CD14-positive monocyte (primary cell): ENCODE measurements around the gene STXBP6. TPM values are rescaled to one million over a fixed set of nuclear protein-coding genes. Genes with fewer than 3 reads are reported as not detected.

Experiments
- DNase-seq, 3 donors: peaks; one replicate each; pipeline ENCODE4 v3.0.0-alpha.2; 2011 to 2022
- H2AFZ ChIP-seq: 2 replicates; pipeline ENCODE4 v1.6.0; 2012; ENCODE audit warnings: mild to moderate bottlenecking, low read depth, low read length, inconsistent platforms; ENCODE audit not compliant: insufficient read depth, poor library complexity, severe bottlenecking
- H3K27ac ChIP-seq, 2 donors: 1 replicate in 1 of 2; 2 replicates in 1 of 2; pipeline ENCODE4 v1.5.1; 2012 to 2013; ENCODE audit warnings: low read length in 2 of 2, control low read depth in 1 of 2, inconsistent platforms in 1 of 2, low read depth in 1 of 2, mild to moderate bottlenecking in 1 of 2
- H3K27me3 ChIP-seq, 2 donors: one replicate each; pipeline versions ENCODE4 v1.6.0 to v1.6.1; 2011 to 2013; ENCODE audit warnings: low read length in 2 of 2; ENCODE audit not compliant: control insufficient read depth in 2 of 2, insufficient read depth in 2 of 2
- H3K36me3 ChIP-seq, 2 donors: replicated peaks in 1 of 2; 1 replicate in 1 of 2; 2 replicates in 1 of 2; pipeline versions ENCODE4 v1.5.1 to v1.6.1; 2012 to 2013; ENCODE audit warnings: low read length in 2 of 2, control low read depth in 1 of 2, inconsistent platforms in 1 of 2, mild to moderate bottlenecking in 1 of 2; ENCODE audit not compliant: insufficient read depth in 2 of 2, control insufficient read depth in 1 of 2
- H3K4me1 ChIP-seq, 2 donors: 1 replicate in 1 of 2; 2 replicates in 1 of 2; pipeline versions ENCODE4 v1.5.1 to v1.6.1; 2012 to 2013; ENCODE audit warnings: low read length in 2 of 2, control low read depth in 1 of 2, inconsistent platforms in 1 of 2, mild to moderate bottlenecking in 1 of 2, moderate library complexity in 1 of 2; ENCODE audit not compliant: insufficient read depth in 2 of 2, control insufficient read depth in 1 of 2
- H3K4me2 ChIP-seq: replicated peaks from 2 replicates; pipeline ENCODE3; 2012; ENCODE audit warnings: low read length, moderate library complexity, mild to moderate bottlenecking; ENCODE audit not compliant: poor library complexity, severe bottlenecking; ENCODE audit errors: extremely low read depth
- H3K4me3 ChIP-seq, 3 experiments: fragments of 200-600 bp in 1 of 3; sonication (generic) in 1 of 3; replicated peaks in 1 of 3; 1 replicate in 2 of 3; 2 replicates in 1 of 3; pipeline ENCODE4 v1.5.1; 2011 to 2013; ENCODE audit warnings: low read length in 3 of 3, mild to moderate bottlenecking in 3 of 3, control low read depth in 2 of 3, low read depth in 2 of 3, inconsistent platforms in 1 of 3, moderate library complexity in 1 of 3
- H3K79me2 ChIP-seq: 2 replicates; pipeline ENCODE4 v1.6.0; 2012; ENCODE audit warnings: mild to moderate bottlenecking, control low read depth, inconsistent platforms, low read length, moderate library complexity; ENCODE audit not compliant: insufficient read depth
- H3K9ac ChIP-seq: 2 replicates; pipeline ENCODE4 v1.6.0; 2017; ENCODE audit warnings: low read length, mild to moderate bottlenecking; ENCODE audit not compliant: insufficient read depth, poor library complexity, severe bottlenecking
- H3K9me3 ChIP-seq, 2 donors: replicated peaks in 1 of 2; 1 replicate in 1 of 2; 2 replicates in 1 of 2; pipeline versions ENCODE4 v1.5.1 to v1.6.1; 2012 to 2013; ENCODE audit warnings: low read length in 2 of 2, control low read depth in 1 of 2; ENCODE audit not compliant: control insufficient read depth in 1 of 2, insufficient read depth in 1 of 2
- H4K20me1 ChIP-seq: 2 replicates; pipeline ENCODE4 v1.6.0; 2012; ENCODE audit warnings: mild to moderate bottlenecking, low read length, control low read depth, moderate library complexity; ENCODE audit not compliant: insufficient read depth
- H3K27ac Mint-ChIP-seq, 7 donors: one replicate each; pipeline ENCODE4 v1.8.0; 2020; ENCODE audit warnings: mild to moderate bottlenecking in 7 of 7, mixed read lengths in 7 of 7, moderate library complexity in 6 of 7, inconsistent platforms in 2 of 7
- H3K27me3 Mint-ChIP-seq, 3 donors: one replicate each; pipeline ENCODE4 v1.8.0; 2021 to 2022; ENCODE audit warnings: low read depth in 3 of 3, mild to moderate bottlenecking in 3 of 3, mixed read lengths in 3 of 3, moderate library complexity in 3 of 3, inconsistent platforms in 1 of 3
- H3K36me3 Mint-ChIP-seq, 2 donors: one replicate each; pipeline ENCODE4 v1.8.0; 2020; ENCODE audit warnings: mixed read lengths in 2 of 2, inconsistent platforms in 1 of 2, mild to moderate bottlenecking in 1 of 2
- H3K4me1 Mint-ChIP-seq: one replicate; pipeline ENCODE4 v1.8.0; 2020; ENCODE audit warnings: mild to moderate bottlenecking, mixed read lengths
- H3K4me3 Mint-ChIP-seq, 2 donors: one replicate each; pipeline ENCODE4 v1.8.0; 2020; ENCODE audit warnings: mild to moderate bottlenecking in 2 of 2, mixed read lengths in 2 of 2, moderate library complexity in 1 of 2
- H3K9me3 Mint-ChIP-seq, 7 donors: one replicate each; pipeline ENCODE4 v1.8.0; 2020 to 2022; ENCODE audit warnings: mixed read lengths in 7 of 7, mild to moderate bottlenecking in 6 of 7, moderate library complexity in 6 of 7, inconsistent platforms in 2 of 7
- WGBS: methylation state at CpG from one replicate; pipeline ENCODE4 v1.1.5; 2013; ENCODE audit warnings: missing lambda C conversion rate; ENCODE audit not compliant: insufficient coverage; 5-methylcytosine and 5-hydroxymethylcytosine counted together
- intact Hi-C, 2 donors: fragments of 100-400 bp; cut with micrococcal nuclease; formaldehyde crosslinking; loops; one replicate each; pipeline versions ENCODE4 v1.15.0 to v1.15.1; 2023
- polyA plus RNA-seq, 3 donors: library from polyadenylated mRNA; depleted of rRNA in 1 of 3; unstranded in 2 of 3; stranded (reverse) in 1 of 3; fragments of 300-500 nt in 2 of 3; fragments of >200 nt in 1 of 3; fragmentation: Illumina TruSeq in 2 of 3; gene quantifications; 1 replicate in 2 of 3; 2 replicates in 1 of 3; pipeline ENCODE4 v1.2.3, GENCODE V29; 2012 to 2021
- TF ChIP-seq, protein P1 (sequence below): fragments of 200-600 bp; IDR thresholded peaks from one replicate; pipeline ENCODE4 v1.8.0; 2022; ENCODE audit warnings: antibody characterized with exemption, mild to moderate bottlenecking

STXBP6 gene
- polyA plus RNA-seq, 3 donors, result 0.05 to 0.25 (median 0.08) TPM

DNA sequence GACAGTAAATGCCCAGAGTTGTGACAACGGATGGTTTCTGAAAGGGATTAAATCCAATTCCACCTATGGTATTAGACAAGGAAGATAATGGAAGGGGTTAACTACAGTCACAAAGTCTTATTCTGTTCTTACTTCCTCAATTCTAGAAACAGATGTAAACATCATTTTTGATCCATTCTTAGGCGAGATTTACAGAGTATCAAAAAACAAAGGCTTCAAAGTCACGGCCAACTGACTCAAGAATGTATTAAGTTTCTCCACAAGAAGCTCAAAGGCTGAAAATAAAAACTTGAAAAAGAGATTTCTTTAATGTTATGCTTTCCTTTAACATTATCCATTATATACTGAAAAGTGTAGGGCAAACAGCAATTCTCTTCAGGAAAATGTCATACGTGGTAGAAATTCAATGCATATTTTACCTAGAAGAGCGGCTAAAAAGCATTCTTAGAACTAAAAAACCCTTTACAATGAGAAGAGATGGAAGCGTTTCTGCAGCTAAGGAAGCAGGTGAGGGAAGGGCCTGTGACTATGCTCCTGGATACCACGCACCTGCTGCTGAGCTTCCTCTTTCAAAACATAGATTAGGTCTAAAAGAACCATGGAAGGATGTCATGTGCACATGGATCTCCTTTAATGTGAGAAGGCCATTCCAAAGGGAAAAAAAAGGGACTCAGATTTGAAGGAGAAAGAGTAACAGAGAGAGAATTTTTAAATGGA is 185.8 kb downstream of the STXBP6 start:
- Histone ChIP-seq H3K27ac (no peak overlapping the region), H3K4me1 (peaks cover 4 to 10% of the 10 kb centered on the region in 2 donors), H3K9ac (no peak overlapping the region), H2AFZ (peak overlapping the region; percentile 25), H3K4me3 (no peak overlapping the region), H3K79me2 (no peaks in the 10 kb centered on the region), H3K9me3 (no peaks in the 10 kb centered on the region), H3K27me3 (no peaks in the 10 kb centered on the region), H3K4me2 (no peak overlapping the region), H3K36me3 (no peaks in the 10 kb centered on the region), H4K20me1 (no peaks in the 10 kb centered on the region)
- Mint-ChIP-seq H3K27ac (peak overlapping the region in 1 of 7 donors; percentile 69), H3K36me3 (no peaks in the 10 kb centered on the region), H3K9me3 (no peaks in the 10 kb centered on the region), H3K4me3 (no peak overlapping the region), H3K27me3 (peaks cover 0 to 4% (median 0%) of the 10 kb centered on the region in 3 donors), H3K4me1 (peaks cover 13% of the 10 kb centered on the region)
- no CpG with 5 or more reads among the region's 7 CpGs for WGBS
- DNase-seq, result no peak
- TF ChIP-seq, protein P1, sequence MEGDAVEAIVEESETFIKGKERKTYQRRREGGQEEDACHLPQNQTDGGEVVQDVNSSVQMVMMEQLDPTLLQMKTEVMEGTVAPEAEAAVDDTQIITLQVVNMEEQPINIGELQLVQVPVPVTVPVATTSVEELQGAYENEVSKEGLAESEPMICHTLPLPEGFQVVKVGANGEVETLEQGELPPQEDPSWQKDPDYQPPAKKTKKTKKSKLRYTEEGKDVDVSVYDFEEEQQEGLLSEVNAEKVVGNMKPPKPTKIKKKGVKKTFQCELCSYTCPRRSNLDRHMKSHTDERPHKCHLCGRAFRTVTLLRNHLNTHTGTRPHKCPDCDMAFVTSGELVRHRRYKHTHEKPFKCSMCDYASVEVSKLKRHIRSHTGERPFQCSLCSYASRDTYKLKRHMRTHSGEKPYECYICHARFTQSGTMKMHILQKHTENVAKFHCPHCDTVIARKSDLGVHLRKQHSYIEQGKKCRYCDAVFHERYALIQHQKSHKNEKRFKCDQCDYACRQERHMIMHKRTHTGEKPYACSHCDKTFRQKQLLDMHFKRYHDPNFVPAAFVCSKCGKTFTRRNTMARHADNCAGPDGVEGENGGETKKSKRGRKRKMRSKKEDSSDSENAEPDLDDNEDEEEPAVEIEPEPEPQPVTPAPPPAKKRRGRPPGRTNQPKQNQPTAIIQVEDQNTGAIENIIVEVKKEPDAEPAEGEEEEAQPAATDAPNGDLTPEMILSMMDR, result no peak
- intact Hi-C loops, result no loop called here

DNA sequence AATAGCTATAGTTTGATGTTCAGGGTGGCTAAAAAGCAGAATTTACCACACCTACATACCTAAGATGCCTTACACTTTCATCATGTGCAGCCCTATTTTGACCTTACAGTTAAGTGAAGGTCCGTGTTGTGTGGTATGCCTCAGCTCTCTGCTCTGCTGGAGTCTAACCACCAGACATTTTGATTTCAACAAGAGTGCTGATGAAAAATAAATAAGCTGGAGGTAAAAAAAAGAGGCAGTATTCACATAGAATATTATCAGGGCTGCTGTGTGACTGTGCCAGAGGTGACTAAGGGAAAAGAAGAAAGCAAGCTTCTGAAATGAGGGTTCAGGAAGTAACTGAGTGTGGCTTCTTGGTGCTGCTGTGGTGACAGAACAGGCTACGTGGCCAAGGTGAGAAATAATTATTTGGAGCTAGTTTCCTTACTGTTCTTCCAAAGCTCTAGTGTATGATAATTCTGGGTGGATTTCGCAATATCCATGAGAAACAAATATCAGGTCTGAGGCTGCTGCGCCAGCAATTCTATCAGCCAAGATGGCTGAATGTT is 188.8 kb downstream of the STXBP6 start:
- H3K36me3 ChIP-seq, result no peaks in the 10 kb centered on the region
- no CpG with 5 or more reads among the region's 4 CpGs for WGBS
- intact Hi-C loops, result no loop called here
- no peak for DNase-seq
- TF ChIP-seq, protein P1, result no peak
- H3K79me2 ChIP-seq, result no peaks in the 10 kb centered on the region
- peaks cover 4 to 10% of the 10 kb centered on the region in 2 donors for H3K4me1 ChIP-seq
- Mint-ChIP-seq H3K27me3 (peaks cover 0 to 4% (median 2%) of the 10 kb centered on the region in 3 donors), H3K27ac (peak overlapping the region in 1 of 7 donors; percentile 14), H3K9me3 (peaks cover 0 to 2% (median 0%) of the 10 kb centered on the region in 7 donors), H3K4me3 (no peak overlapping the region), H3K36me3 (no peaks in the 10 kb centered on the region), H3K4me1 (peaks cover 13% of the 10 kb centered on the region)
- H4K20me1 ChIP-seq, result no peaks in the 10 kb centered on the region
- H3K4me2 ChIP-seq, result no peak overlapping the region
- H3K9ac ChIP-seq, result no peak overlapping the region
- peak overlapping the region; percentile 0 for H2AFZ ChIP-seq
- no peaks in the 10 kb centered on the region for H3K9me3 ChIP-seq
- H3K4me3 ChIP-seq, result no peak overlapping the region
- no peak overlapping the region for H3K27ac ChIP-seq
- H3K27me3 ChIP-seq, result peaks cover 0 to 2% of the 10 kb centered on the region in 2 donors
